SK-N-SH (cell line): ENCODE measurements around the gene MAP6. TPM values are rescaled to one million over a fixed set of nuclear protein-coding genes. Genes with fewer than 3 reads are reported as not detected.

Source experiments
- CTCF ChIA-PET: fragments of 300-600, 350-600 bp; formaldehyde crosslinking; extraction: SDS; loops from one replicate; lab custom pipeline; 2021; lab: Yijun Ruan, JAX
- POLR2A ChIA-PET: fragments of 350-600 bp; sonication (Branson Sonifier 250); formaldehyde crosslinking; extraction: SDS; loops from one replicate; lab custom pipeline; 2020; ENCODE audit warnings: antibody characterized with exemption, inconsistent platforms; lab: Yijun Ruan, JAX
- DNase-seq: peaks from one replicate; pipeline ENCODE4 v3.0.0; 2012
- H2AFZ ChIP-seq: fragments of 200-600 bp; sonication (generic); 2 replicates; pipeline ENCODE4 v1.8.1; 2016; ENCODE audit warnings: antibody characterized with exemption, mild to moderate bottlenecking, low read depth
- H3F3A ChIP-seq: fragments of 200-600 bp; sonication (generic); replicated peaks from 2 replicates; pipeline ENCODE3; 2016; ENCODE audit warnings: antibody characterized with exemption, mild to moderate bottlenecking; ENCODE audit not compliant: insufficient read depth
- H3K27ac ChIP-seq, 2 experiments: fragments of 200-500 bp in 1 of 2; fragments of 200-600 bp in 1 of 2; sonication (Bioruptor generic) in 1 of 2; sonication (generic), shearing (Covaris generic) in 1 of 2; 2 replicates each; pipeline versions ENCODE4 v1.5.1 to v1.6.1; 2014 to 2016; ENCODE audit warnings: low read depth in 2 of 2, inconsistent platforms in 1 of 2, low read length in 1 of 2, mild to moderate bottlenecking in 1 of 2, mixed read lengths in 1 of 2
- H3K27me3 ChIP-seq: fragments of 200-600 bp; sonication (generic), shearing (Covaris generic); 2 replicates; pipeline ENCODE4 v1.6.1; 2016; ENCODE audit warnings: mixed run types; ENCODE audit not compliant: insufficient read depth
- H3K36me3 ChIP-seq, 2 experiments: fragments of 200-500 bp in 1 of 2; fragments of 200-600 bp in 1 of 2; sonication (Bioruptor generic) in 1 of 2; sonication (generic) in 1 of 2; replicated peaks in 1 of 2; 2 replicates each; pipeline versions ENCODE3 to v1.5.1; 2014 to 2016; ENCODE audit warnings: low read length in 1 of 2, mild to moderate bottlenecking in 1 of 2; ENCODE audit not compliant: insufficient read depth in 2 of 2, control insufficient read depth in 1 of 2
- H3K4me1 ChIP-seq, 2 experiments: fragments of 200-500 bp in 1 of 2; fragments of 200-600 bp in 1 of 2; sonication (Bioruptor generic) in 1 of 2; sonication (generic), shearing (Covaris generic) in 1 of 2; 2 replicates each; pipeline versions ENCODE4 v1.5.1 to v1.6.1; 2014 to 2016; ENCODE audit warnings: low read depth in 1 of 2, low read length in 1 of 2, mixed run types in 1 of 2; ENCODE audit not compliant: insufficient read depth in 2 of 2, control insufficient read depth in 1 of 2
- H3K4me2 ChIP-seq: fragments of 200-600 bp; sonication (generic), shearing (Covaris generic); 2 replicates; pipeline ENCODE4 v1.6.1; 2017; ENCODE audit warnings: mixed run types
- H3K4me3 ChIP-seq, 2 experiments: fragments of 200-500 bp in 1 of 2; fragments of 200-600 bp in 1 of 2; sonication (Bioruptor generic) in 1 of 2; sonication (generic), shearing (Covaris generic) in 1 of 2; 2 replicates each; pipeline versions ENCODE4 v1.5.1 to v1.8.1; 2014 to 2016; ENCODE audit warnings: low read depth in 2 of 2, inconsistent platforms in 1 of 2, low read length in 1 of 2, mild to moderate bottlenecking in 1 of 2, mixed read lengths in 1 of 2, moderate library complexity in 1 of 2
- H3K79me2 ChIP-seq: fragments of 200-600 bp; sonication (generic); 2 replicates; pipeline ENCODE4 v1.8.1; 2017; ENCODE audit warnings: mild to moderate bottlenecking; ENCODE audit not compliant: insufficient read depth
- H3K9ac ChIP-seq: fragments of 200-600 bp; sonication (generic); 2 replicates; pipeline ENCODE4 v1.6.1; 2017; ENCODE audit warnings: mixed run types
- H3K9me2 ChIP-seq: fragments of 200-600 bp; sonication (generic); 2 replicates; pipeline ENCODE4 v1.6.1; 2017; ENCODE audit warnings: mixed run types
- H3K9me3 ChIP-seq: fragments of 200-600 bp; sonication (generic); 2 replicates; pipeline ENCODE4 v1.6.1; 2017; ENCODE audit warnings: mixed run types, mild to moderate bottlenecking, moderate library complexity
- H4K20me1 ChIP-seq: fragments of 200-600 bp; sonication (generic); 2 replicates; pipeline ENCODE4 v1.6.1; 2017; ENCODE audit warnings: mild to moderate bottlenecking, mixed run types; ENCODE audit not compliant: insufficient read depth
- CHD2 ChIP-seq: fragments of 150-350 bp; IDR thresholded peaks from 2 replicates; pipeline ENCODE4 v1.6.1; 2018; ENCODE audit warnings: low read length; ENCODE audit not compliant: partially characterized antibody
- IRF3 ChIP-seq: fragments of 150-350 bp; IDR thresholded peaks from 2 replicates; pipeline ENCODE4 v1.6.1; 2016; ENCODE audit warnings: mild to moderate bottlenecking, low read depth, low read length
- MEF2A ChIP-seq: IDR thresholded peaks from 2 replicates; pipeline ENCODE4 v1.4.0; 2012; ENCODE audit warnings: low read depth, borderline replicate concordance
- NFIC ChIP-seq: IDR thresholded peaks from 2 replicates; pipeline ENCODE4 v1.4.0; 2012; ENCODE audit warnings: borderline replicate concordance
- NRF1 ChIP-seq: IDR thresholded peaks from 2 replicates; pipeline ENCODE4 v1.6.1; 2012; ENCODE audit warnings: low read depth, mild to moderate bottlenecking, low read length
- POLR2AphosphoS5 ChIP-seq: IDR thresholded peaks from 2 replicates; pipeline ENCODE4 v1.6.1; 2012; ENCODE audit warnings: low read depth, low read length
- RAD21 ChIP-seq: IDR thresholded peaks from 2 replicates; pipeline ENCODE4 v1.6.1; 2012; ENCODE audit warnings: mild to moderate bottlenecking, low read length
- REST ChIP-seq: IDR thresholded peaks from 2 replicates; pipeline ENCODE4 v1.6.1; 2012; ENCODE audit warnings: mild to moderate bottlenecking, low read depth, low read length, moderate library complexity
- SIN3A ChIP-seq: IDR thresholded peaks from 2 replicates; pipeline ENCODE4 v1.6.1; 2012; ENCODE audit warnings: low read depth, mild to moderate bottlenecking, low read length, moderate library complexity, borderline replicate concordance
- SMC3 ChIP-seq: IDR thresholded peaks from 2 replicates; pipeline ENCODE4 v1.6.1; 2012; ENCODE audit warnings: low read depth, low read length, improper control_type of control experiment
- TAF1 ChIP-seq: IDR thresholded peaks from 2 replicates; pipeline ENCODE4 v1.6.1; 2012; ENCODE audit warnings: low read depth, mild to moderate bottlenecking, low read length, moderate library complexity, borderline replicate concordance
- USF1 ChIP-seq: IDR thresholded peaks from 2 replicates; pipeline ENCODE4 v1.4.0; 2012; ENCODE audit warnings: low read depth, borderline replicate concordance
- ZBTB33 ChIP-seq: IDR thresholded peaks from 2 replicates; pipeline ENCODE4 v1.4.0; 2012; ENCODE audit warnings: low read depth, borderline replicate concordance
- WGBS: methylation state at CpG from one replicate; pipeline ENCODE4 v1.1.6; 2017; ENCODE audit warnings: low lambda C conversion rate; 5-methylcytosine and 5-hydroxymethylcytosine counted together
- polyA plus RNA-seq, 3 experiments: library from polyadenylated mRNA; depleted of rRNA; stranded (reverse); fragments of >200 nt; gene quantifications; 2 replicates each; pipeline ENCODE4 v1.2.3, GENCODE V29; 2012

The MAP6 gene
- polyA plus RNA-seq, 1 of the 3 experiments (the other 2 are of a cell fraction): 11.1 TPM

GRCh38 chr11:75583718-75584658, 84.8 kb downstream of the MAP6 start:
- Histone ChIP-seq H3K36me3 (no peaks in the 10 kb centered on the region), H3K27ac (peak overlapping the region; percentile 56 to 93), H4K20me1 (no peaks in the 10 kb centered on the region), H2AFZ (peak overlapping the region; percentile 98), H3K4me2 (peak overlapping the region; percentile 85), H3K9me2 (no peaks in the 10 kb centered on the region)
- peak; percentile 87 for DNase-seq
- POLR2A ChIA-PET: interaction anchor here (0.7 to 3.8 kb wide), 14 partner anchors 9 to 186 kb away, joined by 3 to 39 read pairs (median 8); partner anchors contain the start of genes MAP6 and SERPINH1
- TF ChIP-seq TAF1 (peak; percentile 21; the same call in 1 of the 2 replicates), POLR2AphosphoS5 (0 out of 2 replicates have a peak, but pooled peaks have one; percentile 12), MEF2A (no peak), RAD21 (0 out of 2 replicates have a peak, but pooled peaks have one; percentile 3), USF1 (no peak)
- TF ChIP-seq, all 33 proteins: peak for 3
- no peaks in the 10 kb centered on the region for H3K9me3 ChIP-seq
- peaks cover 15 to 20% of the 10 kb centered on the region in 2 experiments; a peak in 2 of 4 replicates for H3K4me1 ChIP-seq
- 54% methylated on average over 26 of the region's 42 CpGs for WGBS
- H3K79me2 ChIP-seq: no peaks in the 10 kb centered on the region
- H3K9ac ChIP-seq: peak overlapping the region; percentile 84
- no peaks in the 10 kb centered on the region for H3F3A ChIP-seq
- no peaks in the 10 kb centered on the region for H3K27me3 ChIP-seq
- H3K4me3 ChIP-seq: peak overlapping the region; percentile 51 to 59
- CTCF ChIA-PET: interaction anchor here (0.6 to 3.4 kb wide), 21 partner anchors 8 to 199 kb away, joined by 3 to 15 read pairs (median 4); partner anchors contain the start of gene MAP6

GRCh38 chr11:75582895-75583717, 85.7 kb downstream of the MAP6 start:
- DNase-seq: peak; percentile 93
- Histone ChIP-seq H3K4me3 (peak overlapping the region; percentile 51 to 59), H3K27ac (peak overlapping the region; percentile 56 to 93), H2AFZ (peak overlapping the region; percentile 98), H3K9me2 (no peaks in the 10 kb centered on the region), H3K9me3 (no peaks in the 10 kb centered on the region), H4K20me1 (no peaks in the 10 kb centered on the region), H3K79me2 (no peaks in the 10 kb centered on the region), H3K4me1 (peaks cover 15 to 20% of the 10 kb centered on the region in 2 experiments; a peak in 2 of 4 replicates), H3K27me3 (no peaks in the 10 kb centered on the region), H3F3A (no peaks in the 10 kb centered on the region), H3K36me3 (no peaks in the 10 kb centered on the region), H3K4me2 (peak overlapping the region; percentile 85), H3K9ac (peak overlapping the region; percentile 84)
- ChIA-PET CTCF (interaction anchor here (0.6 to 3.4 kb wide), 27 partner anchors 8 to 199 kb away, joined by 3 to 14 read pairs (median 4); partner anchors contain the start of gene MAP6), POLR2A (interaction anchor here (0.6 to 3.8 kb wide), 17 partner anchors 9 to 187 kb away, joined by 3 to 39 read pairs (median 7); partner anchors contain the start of genes MAP6 and SERPINH1)
- WGBS: 57% methylated on average over 15 of the region's 68 CpGs
- TF ChIP-seq SIN3A (no peak), SMC3 (no peak; the same call in 1 of the 2 replicates), NRF1 (no peak), ZBTB33 (peak; percentile 55; the same call in 1 of the 2 replicates), TAF1 (no peak), REST (no peak), IRF3 (no peak), NFIC (no peak), CHD2 (peak; percentile 95)
